ENCODE data around the gene SORCS3.

DNA sequence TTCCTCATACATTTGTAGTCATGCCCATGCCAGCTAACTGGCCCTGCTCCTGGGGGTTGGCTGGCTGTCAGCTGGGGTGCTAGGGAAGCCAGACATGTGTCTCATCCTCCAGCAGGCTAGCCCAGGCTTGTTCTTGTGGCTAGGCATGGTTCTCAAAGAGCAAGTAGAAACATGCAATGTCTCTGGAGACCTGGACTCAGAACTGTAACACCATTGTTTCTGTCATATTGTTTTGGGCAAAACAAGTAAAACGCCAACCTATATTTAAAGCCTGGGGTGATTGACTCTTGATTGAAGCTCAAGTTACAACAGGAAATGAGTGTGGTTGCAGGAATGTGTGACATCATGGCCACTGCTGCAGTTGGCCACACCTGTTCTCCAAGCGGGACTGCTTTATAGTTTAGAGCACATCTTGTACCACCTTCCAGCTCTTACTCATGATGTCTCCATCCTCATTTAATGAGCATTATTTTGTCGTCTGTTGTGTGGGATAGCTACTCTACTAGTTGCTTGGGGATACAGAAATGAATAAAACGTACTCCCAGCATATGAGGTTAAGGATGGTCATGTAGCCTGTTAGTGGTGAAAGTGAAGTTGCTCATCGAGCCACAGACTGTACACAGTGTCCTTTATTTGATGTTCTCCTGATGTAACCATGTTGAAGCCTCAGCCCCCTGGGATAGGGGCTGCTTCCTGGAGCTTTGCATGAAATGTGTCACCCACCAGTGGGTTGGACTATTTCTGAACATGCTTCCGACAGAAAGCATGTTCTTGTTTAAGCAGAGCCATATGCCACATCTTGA, 168.4 kb downstream of the SORCS3 start:
- TF ChIP-seq, protein P1, sequence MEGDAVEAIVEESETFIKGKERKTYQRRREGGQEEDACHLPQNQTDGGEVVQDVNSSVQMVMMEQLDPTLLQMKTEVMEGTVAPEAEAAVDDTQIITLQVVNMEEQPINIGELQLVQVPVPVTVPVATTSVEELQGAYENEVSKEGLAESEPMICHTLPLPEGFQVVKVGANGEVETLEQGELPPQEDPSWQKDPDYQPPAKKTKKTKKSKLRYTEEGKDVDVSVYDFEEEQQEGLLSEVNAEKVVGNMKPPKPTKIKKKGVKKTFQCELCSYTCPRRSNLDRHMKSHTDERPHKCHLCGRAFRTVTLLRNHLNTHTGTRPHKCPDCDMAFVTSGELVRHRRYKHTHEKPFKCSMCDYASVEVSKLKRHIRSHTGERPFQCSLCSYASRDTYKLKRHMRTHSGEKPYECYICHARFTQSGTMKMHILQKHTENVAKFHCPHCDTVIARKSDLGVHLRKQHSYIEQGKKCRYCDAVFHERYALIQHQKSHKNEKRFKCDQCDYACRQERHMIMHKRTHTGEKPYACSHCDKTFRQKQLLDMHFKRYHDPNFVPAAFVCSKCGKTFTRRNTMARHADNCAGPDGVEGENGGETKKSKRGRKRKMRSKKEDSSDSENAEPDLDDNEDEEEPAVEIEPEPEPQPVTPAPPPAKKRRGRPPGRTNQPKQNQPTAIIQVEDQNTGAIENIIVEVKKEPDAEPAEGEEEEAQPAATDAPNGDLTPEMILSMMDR (IDR thresholded peaks at IDR 0.05; ENCODE audit: low read length), result no peak
- TF ChIP-seq EZH2 (optimal IDR thresholded peaks at IDR 0.05; ENCODE audit: low read depth, low read length), result no peak

Data from MM.1S (cell line).